ENCODE measurements around the gene CETN1.

CETN1 gene

GRCh38 chr18:627231-627630 is 47.1 kb downstream of the CETN1 start:
- no peak for DNase-seq

- no peak for DNase-seq
Measured at GRCh38 chr18:629269-630150, 49.3 kb downstream of the CETN1 start.

- no peak for DNase-seq
Measured at GRCh38 chr18:631560-631959, 51.4 kb downstream of the CETN1 start.

Measured in islet precursor cell (in vitro differentiated cells).